ENCODE data around the gene LDLRAD4. TPM values are rescaled to one million over a fixed set of nuclear protein-coding genes. Genes with fewer than 3 reads are reported as not detected.

LDLRAD4 gene
- total RNA-seq, 1 experiment from 2014 or later = 3.6 TPM

DNA sequence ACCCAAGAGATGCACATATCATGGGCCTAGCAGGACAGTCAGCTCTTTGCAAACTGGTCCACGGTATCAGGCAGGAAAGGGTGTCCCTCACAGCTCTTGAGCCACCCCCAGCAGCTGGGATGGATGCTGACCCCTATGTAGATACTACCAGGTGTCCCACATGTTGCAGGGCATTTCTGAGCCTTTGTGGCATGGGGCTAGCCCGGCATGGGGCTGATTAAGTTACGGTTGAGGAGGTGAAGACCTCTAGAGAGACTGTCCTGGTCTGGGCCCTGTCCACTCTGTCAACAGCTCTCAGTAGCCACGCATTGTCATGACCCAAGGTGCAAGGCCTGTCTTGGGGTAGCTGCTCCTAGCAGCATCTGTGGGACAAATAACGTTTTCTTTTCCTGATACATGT is 6.7 kb downstream of the LDLRAD4 start:
- TF ChIP-seq CTCF (conservative IDR thresholded peaks at IDR 0.05; ENCODE audit: low read depth, low read length) = no peak
- Histone ChIP-seq H3K36me3 (ENCODE audit: insufficient read depth, low read length, poor library complexity, severe bottlenecking) (no peaks in the 10 kb centered on the region), H3K4me1 (ENCODE audit: insufficient read depth, low read length, poor library complexity, severe bottlenecking) (peaks cover 16% of the 10 kb centered on the region), H3K27me3 (replicated peaks; ENCODE audit: insufficient read depth, low read depth, low read length, poor library complexity) (peaks cover 17% of the 10 kb centered on the region), H3K27ac (ENCODE audit: low read depth, low read length, poor library complexity, severe bottlenecking) (no peak overlapping the region), H3K4me3 (ENCODE audit: low read depth, low read length, poor library complexity, severe bottlenecking) (no peak overlapping the region), H3K9me3 (ENCODE audit: low read depth, low read length, poor library complexity, severe bottlenecking) (no peaks in the 10 kb centered on the region)
- no TSS peak for BruUV-seq (replicated peaks)
- ChIA-PET POLR2A (ENCODE audit: low non-redundant PET) (no interaction called here), CTCF (no interaction called here)
- no peak for DNase-seq (ENCODE audit: low spot score)
- intact Hi-C loops (cut with micrococcal nuclease; ENCODE audit: unreplicated experiment) = no loop called here

DNA sequence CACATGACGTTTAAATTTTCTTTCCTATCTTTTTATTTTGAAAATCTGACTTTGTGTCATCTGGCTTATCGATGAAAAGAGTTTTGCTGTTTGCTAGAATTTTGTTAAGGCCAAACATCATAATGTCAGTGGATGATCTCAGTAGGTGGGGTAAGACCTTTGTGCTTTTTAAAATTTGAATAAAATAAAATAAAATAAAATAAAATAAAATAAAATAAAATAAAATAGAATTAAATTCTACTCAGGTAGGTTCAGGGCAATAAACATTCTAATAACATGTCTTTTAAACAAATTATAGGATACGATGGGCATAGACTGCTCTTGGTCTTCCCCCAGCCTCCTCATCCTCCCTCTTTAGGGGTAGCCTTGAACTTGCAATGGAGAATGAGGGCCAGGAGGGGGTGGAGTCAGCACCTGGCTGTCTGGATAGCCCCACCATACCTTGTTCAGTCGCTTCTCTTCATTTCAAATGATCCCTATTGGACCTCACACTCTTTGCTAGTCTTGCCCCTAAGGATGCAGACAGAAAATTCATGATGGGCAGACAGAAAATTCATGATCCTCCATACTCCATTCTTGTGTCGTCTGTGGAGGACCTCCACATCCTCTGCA is 8.1 kb downstream of the LDLRAD4 start:
- intact Hi-C loops (cut with micrococcal nuclease; ENCODE audit: unreplicated experiment) = no loop called here
- BruUV-seq (replicated peaks) = no TSS peak
- CTCF ChIA-PET = no interaction called here

GRCh38 chr18:13227910-13228309 is 9.3 kb downstream of the LDLRAD4 start:
- no peak for DNase-seq (ENCODE audit: low spot score)
- H3K27ac ChIP-seq (ENCODE audit: low read depth, low read length, poor library complexity, severe bottlenecking) = no peak overlapping the region
- H3K27me3 ChIP-seq (replicated peaks; ENCODE audit: insufficient read depth, low read depth, low read length, poor library complexity) = no peaks in the 10 kb centered on the region
- H3K4me3 ChIP-seq (ENCODE audit: low read depth, low read length, poor library complexity, severe bottlenecking) = no peak overlapping the region
- no TSS peak for BruUV-seq (replicated peaks)
- ChIA-PET POLR2A (ENCODE audit: low non-redundant PET) (no interaction called here), CTCF (no interaction called here)
- H3K4me1 ChIP-seq (ENCODE audit: insufficient read depth, low read length, poor library complexity, severe bottlenecking) = peaks cover under 1% of the 10 kb centered on the region
- no peaks in the 10 kb centered on the region for H3K9me3 ChIP-seq (ENCODE audit: low read depth, low read length, poor library complexity, severe bottlenecking)
- intact Hi-C loops (cut with micrococcal nuclease; ENCODE audit: unreplicated experiment) = no loop called here
- TF ChIP-seq CTCF (conservative IDR thresholded peaks at IDR 0.05; ENCODE audit: low read depth, low read length) (no peak), EZH2 (IDR thresholded peaks at IDR 0.05; ENCODE audit: borderline replicate concordance, low read depth, low read length, poor library complexity, severe bottlenecking) (no peak)
- no peaks in the 10 kb centered on the region for H3K36me3 ChIP-seq (ENCODE audit: insufficient read depth, low read length, poor library complexity, severe bottlenecking)

More for the DNA sequence above, 8.1 kb downstream of the LDLRAD4 start:
- POLR2A ChIA-PET (ENCODE audit: low non-redundant PET) = no interaction called here
- no peak for TF ChIP-seq CTCF (conservative IDR thresholded peaks at IDR 0.05; ENCODE audit: low read depth, low read length)
- TF ChIP-seq EZH2 (IDR thresholded peaks at IDR 0.05; ENCODE audit: borderline replicate concordance, low read depth, low read length, poor library complexity, severe bottlenecking) = no peak
- Histone ChIP-seq H3K36me3 (ENCODE audit: insufficient read depth, low read length, poor library complexity, severe bottlenecking) (no peaks in the 10 kb centered on the region), H3K27me3 (replicated peaks; ENCODE audit: insufficient read depth, low read depth, low read length, poor library complexity) (peaks cover 5% of the 10 kb centered on the region), H3K9me3 (ENCODE audit: low read depth, low read length, poor library complexity, severe bottlenecking) (no peaks in the 10 kb centered on the region), H3K27ac (ENCODE audit: low read depth, low read length, poor library complexity, severe bottlenecking) (no peak overlapping the region), H3K4me1 (ENCODE audit: insufficient read depth, low read length, poor library complexity, severe bottlenecking) (peaks cover 13% of the 10 kb centered on the region), H3K4me3 (ENCODE audit: low read depth, low read length, poor library complexity, severe bottlenecking) (no peak overlapping the region)
- DNase-seq (ENCODE audit: low spot score) = no peak

Data from A673 (cell line).